ENCODE data around the gene RPP25L. TPM values are rescaled to one million over a fixed set of nuclear protein-coding genes. Genes with fewer than 3 reads are reported as not detected.

The RPP25L gene
- total and polyA plus RNA-seq, 2 of the 4 experiments (the other 2 are of a cell fraction): 20.4 to 26.3 TPM

DNA sequence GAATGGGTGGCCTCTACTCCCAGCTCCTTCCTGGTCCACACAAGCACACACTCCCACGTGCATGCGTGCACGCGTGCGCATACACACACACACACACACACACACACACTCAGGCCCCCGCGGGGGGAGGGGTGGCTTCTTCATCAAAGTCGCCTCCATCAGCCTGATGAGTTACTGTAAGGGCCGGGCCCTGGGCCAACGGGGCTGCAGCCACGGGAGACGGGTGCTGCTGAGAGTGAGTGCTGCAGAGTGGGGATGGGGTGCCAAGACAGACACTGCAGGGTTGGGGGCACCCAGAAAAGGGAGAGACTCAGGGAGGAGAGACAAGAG lies 40.5 kb downstream of the RPP25L start:
- CTCF ChIA-PET: no interaction called here
- WGBS, 2 experiments (ENCODE audit: extremely low coverage in 2 of 2, insufficient read length in 1 of 2): no CpG with 5 or more reads among the region's 12 CpGs

More for the DNA sequence above, 40.5 kb downstream of the RPP25L start:
- no peak overlapping the region for H2AK9ac ChIP-seq (replicated peaks; ENCODE audit: low read depth, low read length, poor library complexity)
- no peak overlapping the region for H2BK15ac ChIP-seq (ENCODE audit: low read depth, low read length)
- H2AK5ac ChIP-seq (ENCODE audit: low read depth, low read length): no peak overlapping the region
- peak overlapping the region; percentile 43 for H2AFZ ChIP-seq (replicated peaks; ENCODE audit: low read length, poor library complexity)
- H2BK120ac ChIP-seq (ENCODE audit: low read depth, low read length): no peak overlapping the region
- H3K79me1 ChIP-seq (ENCODE audit: low read depth in 1 of 2, low read length in 2 of 2): no peaks in the 10 kb centered on the region
- dilution Hi-C loops (cut with HindIII; ENCODE audit: low sequenced_read_pairs, unreplicated experiment) (no loop called here), intact Hi-C loops (cut with micrococcal nuclease) (no loop called here), in situ Hi-C loops (cut with MboI; ENCODE audit: low sequenced_read_pairs) (no loop called here)
- H4K5ac ChIP-seq (ENCODE audit: low read depth, low read length): no peak overlapping the region
- no peak for TF ChIP-seq CEBPB (IDR thresholded peaks at IDR 0.05; ENCODE audit: low read depth, low read length)
- TF ChIP-seq CHD1 (IDR thresholded peaks at IDR 0.05; ENCODE audit: low read depth, low read length): no peak
- no peak for TF ChIP-seq RFX5 (IDR thresholded peaks at IDR 0.05; ENCODE audit: low read depth, low read length)
- no peak for TF ChIP-seq MAZ (IDR thresholded peaks at IDR 0.05; ENCODE audit: borderline replicate concordance, low read depth, low read length)
- TF ChIP-seq RCOR1 (IDR thresholded peaks at IDR 0.05; ENCODE audit: insufficient replicate concordance, low read length): no peak
- TF ChIP-seq NFE2L2 (IDR thresholded peaks at IDR 0.05; ENCODE audit: low read depth, low read length): no peak
- TF ChIP-seq, protein P1, sequence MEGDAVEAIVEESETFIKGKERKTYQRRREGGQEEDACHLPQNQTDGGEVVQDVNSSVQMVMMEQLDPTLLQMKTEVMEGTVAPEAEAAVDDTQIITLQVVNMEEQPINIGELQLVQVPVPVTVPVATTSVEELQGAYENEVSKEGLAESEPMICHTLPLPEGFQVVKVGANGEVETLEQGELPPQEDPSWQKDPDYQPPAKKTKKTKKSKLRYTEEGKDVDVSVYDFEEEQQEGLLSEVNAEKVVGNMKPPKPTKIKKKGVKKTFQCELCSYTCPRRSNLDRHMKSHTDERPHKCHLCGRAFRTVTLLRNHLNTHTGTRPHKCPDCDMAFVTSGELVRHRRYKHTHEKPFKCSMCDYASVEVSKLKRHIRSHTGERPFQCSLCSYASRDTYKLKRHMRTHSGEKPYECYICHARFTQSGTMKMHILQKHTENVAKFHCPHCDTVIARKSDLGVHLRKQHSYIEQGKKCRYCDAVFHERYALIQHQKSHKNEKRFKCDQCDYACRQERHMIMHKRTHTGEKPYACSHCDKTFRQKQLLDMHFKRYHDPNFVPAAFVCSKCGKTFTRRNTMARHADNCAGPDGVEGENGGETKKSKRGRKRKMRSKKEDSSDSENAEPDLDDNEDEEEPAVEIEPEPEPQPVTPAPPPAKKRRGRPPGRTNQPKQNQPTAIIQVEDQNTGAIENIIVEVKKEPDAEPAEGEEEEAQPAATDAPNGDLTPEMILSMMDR (conservative IDR thresholded peaks at IDR 0.05; ENCODE audit: low read depth, low read length): no peak
- TF ChIP-seq MXI1 (IDR thresholded peaks at IDR 0.05; ENCODE audit: borderline replicate concordance, low read depth, low read length): no peak
- TF ChIP-seq, protein P2, sequence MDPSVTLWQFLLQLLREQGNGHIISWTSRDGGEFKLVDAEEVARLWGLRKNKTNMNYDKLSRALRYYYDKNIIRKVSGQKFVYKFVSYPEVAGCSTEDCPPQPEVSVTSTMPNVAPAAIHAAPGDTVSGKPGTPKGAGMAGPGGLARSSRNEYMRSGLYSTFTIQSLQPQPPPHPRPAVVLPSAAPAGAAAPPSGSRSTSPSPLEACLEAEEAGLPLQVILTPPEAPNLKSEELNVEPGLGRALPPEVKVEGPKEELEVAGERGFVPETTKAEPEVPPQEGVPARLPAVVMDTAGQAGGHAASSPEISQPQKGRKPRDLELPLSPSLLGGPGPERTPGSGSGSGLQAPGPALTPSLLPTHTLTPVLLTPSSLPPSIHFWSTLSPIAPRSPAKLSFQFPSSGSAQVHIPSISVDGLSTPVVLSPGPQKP (IDR thresholded peaks at IDR 0.05; ENCODE audit: borderline replicate concordance, low read depth, low read length): no peak
- no peak for TF ChIP-seq BHLHE40 (IDR thresholded peaks at IDR 0.05; ENCODE audit: low read depth, low read length)
- no peak for TF ChIP-seq SMC3 (IDR thresholded peaks at IDR 0.05; ENCODE audit: low read depth, low read length)
- no peak for TF ChIP-seq MAFK (IDR thresholded peaks at IDR 0.05; ENCODE audit: low read depth, low read length)
- no peak for TF ChIP-seq FOS (IDR thresholded peaks at IDR 0.05; ENCODE audit: low read depth, low read length)
- no peak for TF ChIP-seq RAD21 (IDR thresholded peaks at IDR 0.05; ENCODE audit: low read length)
- no peak for TF ChIP-seq POLR2A (IDR thresholded peaks at IDR 0.05; ENCODE audit: low read depth, low read length)
- TF ChIP-seq, protein P3, sequence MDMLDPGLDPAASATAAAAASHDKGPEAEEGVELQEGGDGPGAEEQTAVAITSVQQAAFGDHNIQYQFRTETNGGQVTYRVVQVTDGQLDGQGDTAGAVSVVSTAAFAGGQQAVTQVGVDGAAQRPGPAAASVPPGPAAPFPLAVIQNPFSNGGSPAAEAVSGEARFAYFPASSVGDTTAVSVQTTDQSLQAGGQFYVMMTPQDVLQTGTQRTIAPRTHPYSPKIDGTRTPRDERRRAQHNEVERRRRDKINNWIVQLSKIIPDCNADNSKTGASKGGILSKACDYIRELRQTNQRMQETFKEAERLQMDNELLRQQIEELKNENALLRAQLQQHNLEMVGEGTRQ (IDR thresholded peaks at IDR 0.05; ENCODE audit: low read depth, low read length): no peak
- H3K4ac ChIP-seq (ENCODE audit: low read depth, low read length): no peak overlapping the region
- no peak overlapping the region for H3K4me3 ChIP-seq (ENCODE audit: insufficient read depth, low read depth, low read length)
- no peak overlapping the region for H3K56ac ChIP-seq (ENCODE audit: extremely low read depth, insufficient read depth, low read length)
- H2BK20ac ChIP-seq (ENCODE audit: low read depth, low read length): no peak overlapping the region
- H3K36me3 ChIP-seq (ENCODE audit: control insufficient read depth, insufficient read depth, low read length): no peaks in the 10 kb centered on the region
- no peak overlapping the region for H2BK5ac ChIP-seq (ENCODE audit: low read depth, low read length, poor library complexity, severe bottlenecking)
- POLR2A ChIA-PET (ENCODE audit: unreplicated experiment): no interaction called here
- no peaks in the 10 kb centered on the region for H4K20me1 ChIP-seq (ENCODE audit: insufficient read depth, low read length)
- no peaks in the 10 kb centered on the region for H3K9me3 ChIP-seq (ENCODE audit: control insufficient read depth, insufficient read depth, low read length)
- no peak overlapping the region for H3K9ac ChIP-seq (ENCODE audit: low read depth, low read length)
- H3K9me1 ChIP-seq (ENCODE audit: insufficient read depth, low read length): 0 out of 2 replicates have a peak, but pooled peaks cover 3% of the 10 kb centered on the region
- no peak overlapping the region for H4K8ac ChIP-seq (ENCODE audit: low read depth in 2 of 2, low read length in 2 of 2)
- H3K23ac ChIP-seq (ENCODE audit: low read depth, low read length): no peak overlapping the region
- DNase-seq (no peak), ATAC-seq (ENCODE audit: low read depth) (no peak)
- no peak overlapping the region for H3K18ac ChIP-seq (ENCODE audit: low read depth, low read length)
- no peak overlapping the region for H3K4me2 ChIP-seq (ENCODE audit: low read depth, low read length)
- H3K4me1 ChIP-seq (ENCODE audit: control insufficient read depth, insufficient read depth, low read length): no peaks in the 10 kb centered on the region
- H3K27me3 ChIP-seq (ENCODE audit: control insufficient read depth, insufficient read depth, low read length): peaks cover 88% of the 10 kb centered on the region
- H3K27ac ChIP-seq (ENCODE audit: insufficient read depth, low read length): no peak overlapping the region
- no peak overlapping the region for H4K91ac ChIP-seq (ENCODE audit: insufficient read depth, low read depth, low read length)
- no peak overlapping the region for H3K14ac ChIP-seq (replicated peaks; ENCODE audit: low read depth, low read length)
- BruUV-seq (replicated peaks): no TSS peak

Data from IMR-90 (cell line).